HG03060 (cell line): ENCODE data around the gene BCAS3.
"Not testable (repeated sequence)": the region's sequence is repeated elsewhere in the genome, so short reads cannot be mapped to it uniquely, and the experiment has no call there.

Experiments used
- ATAC-seq: cut with Tn5 transposase; IDR thresholded peaks from one replicate; pipeline ENCODE4 v1.9.1; 2021; ENCODE audit warnings: low read depth, moderate number of reproducible peaks; ENCODE audit not compliant: unreplicated experiment

The BCAS3 gene

GRCh38 chr17:60857556-60858080 is 180.0 kb downstream of the BCAS3 start:
- ATAC-seq = no peak

- no peak for ATAC-seq
These were observed 184.8 kb downstream of the BCAS3 start for GRCh38 chr17:60862482-60862881.

- ATAC-seq = no peak
These were observed 186.4 kb downstream of the BCAS3 start for GRCh38 chr17:60863892-60864707.

GRCh38 chr17:60864708-60865005 is 187.0 kb downstream of the BCAS3 start:
- ATAC-seq = no peak

GRCh38 chr17:60874772-60875171 is 197.1 kb downstream of the BCAS3 start:
- no peak for ATAC-seq

GRCh38 chr17:60886731-60887613 is 209.3 kb downstream of the BCAS3 start:
- not testable (repeated sequence) for ATAC-seq

- no peak for ATAC-seq
These were observed 210.0 kb downstream of the BCAS3 start for GRCh38 chr17:60887614-60888028.

GRCh38 chr17:60888812-60889709 is 211.4 kb downstream of the BCAS3 start:
- no peak for ATAC-seq

- no peak for ATAC-seq
These were observed 213.5 kb downstream of the BCAS3 start for GRCh38 chr17:60891149-60891548.

GRCh38 chr17:60893475-60893874 is 215.8 kb downstream of the BCAS3 start:
- ATAC-seq = no peak

GRCh38 chr17:60896996-60897395 is 219.3 kb downstream of the BCAS3 start:
- no peak for ATAC-seq

GRCh38 chr17:60899115-60899514 is 221.5 kb downstream of the BCAS3 start:
- no peak for ATAC-seq

GRCh38 chr17:60900688-60901087 is 223.0 kb downstream of the BCAS3 start:
- ATAC-seq = no peak

GRCh38 chr17:60901242-60901641 is 223.6 kb downstream of the BCAS3 start:
- ATAC-seq = no peak

GRCh38 chr17:60901806-60902205 is 224.2 kb downstream of the BCAS3 start:
- ATAC-seq = no peak

- no peak for ATAC-seq
These were observed 224.7 kb downstream of the BCAS3 start for GRCh38 chr17:60902399-60902798.

- ATAC-seq = no peak
These were observed 226.9 kb downstream of the BCAS3 start for GRCh38 chr17:60904582-60904981.

- ATAC-seq = no peak
These were observed 228.1 kb downstream of the BCAS3 start for GRCh38 chr17:60905709-60906108.

GRCh38 chr17:60908324-60908723 is 230.7 kb downstream of the BCAS3 start:
- no peak for ATAC-seq

GRCh38 chr17:60909405-60909804 is 231.8 kb downstream of the BCAS3 start:
- no peak for ATAC-seq
